ENCODE results near the gene SPEG.

DNA sequence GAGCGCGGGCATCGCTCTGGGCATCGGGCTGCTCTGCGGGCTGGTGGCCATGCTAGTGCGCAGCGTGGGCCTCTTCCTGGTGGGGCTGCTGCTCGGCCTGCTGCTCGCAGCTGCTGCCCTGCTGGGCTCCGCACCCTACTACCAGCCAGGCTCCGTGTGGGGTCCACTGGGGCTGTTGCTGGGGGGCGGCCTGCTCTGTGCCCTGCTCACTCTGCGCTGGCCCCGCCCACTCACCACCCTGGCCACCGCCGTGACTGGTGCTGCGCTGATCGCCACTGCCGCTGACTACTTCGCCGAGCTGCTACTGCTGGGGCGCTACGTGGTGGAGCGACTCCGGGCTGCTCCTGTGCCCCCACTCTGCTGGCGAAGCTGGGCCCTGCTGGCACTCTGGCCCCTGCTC lies 113.0 kb downstream of the SPEG start:
- TF ChIP-seq, protein P1, sequence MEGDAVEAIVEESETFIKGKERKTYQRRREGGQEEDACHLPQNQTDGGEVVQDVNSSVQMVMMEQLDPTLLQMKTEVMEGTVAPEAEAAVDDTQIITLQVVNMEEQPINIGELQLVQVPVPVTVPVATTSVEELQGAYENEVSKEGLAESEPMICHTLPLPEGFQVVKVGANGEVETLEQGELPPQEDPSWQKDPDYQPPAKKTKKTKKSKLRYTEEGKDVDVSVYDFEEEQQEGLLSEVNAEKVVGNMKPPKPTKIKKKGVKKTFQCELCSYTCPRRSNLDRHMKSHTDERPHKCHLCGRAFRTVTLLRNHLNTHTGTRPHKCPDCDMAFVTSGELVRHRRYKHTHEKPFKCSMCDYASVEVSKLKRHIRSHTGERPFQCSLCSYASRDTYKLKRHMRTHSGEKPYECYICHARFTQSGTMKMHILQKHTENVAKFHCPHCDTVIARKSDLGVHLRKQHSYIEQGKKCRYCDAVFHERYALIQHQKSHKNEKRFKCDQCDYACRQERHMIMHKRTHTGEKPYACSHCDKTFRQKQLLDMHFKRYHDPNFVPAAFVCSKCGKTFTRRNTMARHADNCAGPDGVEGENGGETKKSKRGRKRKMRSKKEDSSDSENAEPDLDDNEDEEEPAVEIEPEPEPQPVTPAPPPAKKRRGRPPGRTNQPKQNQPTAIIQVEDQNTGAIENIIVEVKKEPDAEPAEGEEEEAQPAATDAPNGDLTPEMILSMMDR (IDR thresholded peaks at IDR 0.05; ENCODE audit: extremely low read depth in 1 of 2, insufficient read depth in 1 of 2, low read depth in 1 of 2, low read length in 2 of 2), result no peak
- TF ChIP-seq POLR2A (IDR thresholded peaks at IDR 0.05; ENCODE audit: low read depth, low read length) (no peak), EZH2 (IDR thresholded peaks at IDR 0.05; ENCODE audit: borderline replicate concordance, low read depth, low read length, severe bottlenecking) (no peak), JUN (IDR thresholded peaks at IDR 0.05; ENCODE audit: borderline replicate concordance, insufficient read depth, insufficient read length, low read depth) (no peak), POLR2AphosphoS5 (IDR thresholded peaks at IDR 0.05; ENCODE audit: insufficient read depth, low read depth, low read length) (no peak), MYC (IDR thresholded peaks at IDR 0.05; ENCODE audit: low read depth, low read length) (no peak), FOS (IDR thresholded peaks at IDR 0.05; ENCODE audit: borderline replicate concordance, insufficient read depth, low read length) (no peak), GATA2 (IDR thresholded peaks at IDR 0.05; ENCODE audit: insufficient read depth, insufficient read length, low read depth, low read length) (no peak)
- TF ChIP-seq, protein P2, sequence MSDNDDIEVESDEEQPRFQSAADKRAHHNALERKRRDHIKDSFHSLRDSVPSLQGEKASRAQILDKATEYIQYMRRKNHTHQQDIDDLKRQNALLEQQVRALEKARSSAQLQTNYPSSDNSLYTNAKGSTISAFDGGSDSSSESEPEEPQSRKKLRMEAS (IDR thresholded peaks at IDR 0.05; ENCODE audit: insufficient read depth, insufficient read length), result no peak
